ENCODE results near the gene CATSPERE. TPM values are rescaled to one million over a fixed set of nuclear protein-coding genes. Genes with fewer than 3 reads are reported as not detected.
A peak's percentile ranks its signal among the peaks of the same experiment; 100 is the strongest.

Gene CATSPERE
- total RNA-seq, 4 donors from 2014 or later: 0.98 to 3.1 (median 1.3) TPM

- 52 to 54% methylated on average over 5 of the region's 5 CpGs for WGBS, 2 donors
- no peak overlapping the region for H3K4me3 ChIP-seq
- peak overlapping the region in 1 of 4 donors; percentile 12 for H3K27ac ChIP-seq
- H3K9me3 ChIP-seq: no peaks in the 10 kb centered on the region
- H3K36me3 ChIP-seq: no peaks in the 10 kb centered on the region
- no peak for TF ChIP-seq POLR2A (IDR thresholded peaks at IDR 0.05)
- TF ChIP-seq CTCF (IDR thresholded peaks at IDR 0.05): no peak
- TF ChIP-seq EP300 (IDR thresholded peaks at IDR 0.05): no peak
- no peaks in the 10 kb centered on the region for H3K27me3 ChIP-seq
- no peak for DNase-seq (ENCODE audit: low spot score in 2 of 2)
- H3K4me1 ChIP-seq: peaks cover 5 to 55% (median 36%) of the 10 kb centered on the region in 4 donors
Measured at GRCh38 chr1:244448279-244449036, 12.6 kb upstream of the CATSPERE start.

GRCh38 chr1:244449936-244450508 lies 11.1 kb upstream of the CATSPERE start:
- Histone ChIP-seq H3K9me3 (no peaks in the 10 kb centered on the region), H3K4me1 (peaks cover 4 to 49% (median 32%) of the 10 kb centered on the region in 4 donors), H3K27ac (peak overlapping the region in 3 of 4 donors; percentile 95 to 97 (median 95)), H3K27me3 (no peaks in the 10 kb centered on the region), H3K4me3 (peak overlapping the region; percentile 59 to 96 (median 82)), H3K36me3 (no peaks in the 10 kb centered on the region)
- DNase-seq (ENCODE audit: low spot score in 2 of 2): no peak
- TF ChIP-seq CTCF (IDR thresholded peaks at IDR 0.05) (no peak), POLR2A (IDR thresholded peaks at IDR 0.05) (no peak), EP300 (IDR thresholded peaks at IDR 0.05) (no peak)
- 66 to 69% methylated on average over 8 of the region's 8 CpGs for WGBS, 2 donors

GRCh38 chr1:244450597-244451538 lies 10.2 kb upstream of the CATSPERE start:
- TF ChIP-seq CTCF (IDR thresholded peaks at IDR 0.05) (no peak), POLR2A (IDR thresholded peaks at IDR 0.05) (no peak), EP300 (IDR thresholded peaks at IDR 0.05) (no peak)
- Histone ChIP-seq H3K27ac (peak overlapping the region; percentile 63 to 97 (median 95)), H3K36me3 (no peaks in the 10 kb centered on the region), H3K4me3 (peak overlapping the region; percentile 59 to 96 (median 82)), H3K27me3 (no peaks in the 10 kb centered on the region), H3K9me3 (no peaks in the 10 kb centered on the region), H3K4me1 (peaks cover 0 to 40% (median 25%) of the 10 kb centered on the region in 4 donors)
- 0 to 1% methylated on average over 19 to 41 of the region's 41 CpGs for WGBS, 2 donors
- DNase-seq (ENCODE audit: low spot score in 2 of 2): peak in 1 of 2 donors; percentile 29

DNA sequence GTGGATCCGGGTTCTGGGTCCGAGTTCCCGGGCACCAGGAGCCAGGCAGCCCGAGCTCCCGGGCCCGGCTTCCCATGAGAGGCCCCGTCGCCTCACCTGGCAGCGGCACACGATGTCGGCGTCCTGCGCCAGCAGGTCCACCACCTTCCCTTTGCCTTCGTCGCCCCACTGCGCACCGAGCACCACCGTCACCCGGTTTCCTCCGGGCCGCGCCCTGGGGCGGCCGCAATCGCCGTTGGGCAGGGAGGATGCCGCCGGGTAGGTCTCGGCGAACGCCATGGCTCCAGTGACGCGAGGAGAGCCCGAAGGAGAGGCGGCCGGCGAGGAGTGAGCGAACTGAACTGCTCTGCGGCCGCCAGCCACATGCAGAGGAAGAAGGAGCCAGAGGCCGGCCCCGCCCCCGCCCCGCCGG lies 9.5 kb upstream of the CATSPERE start, which contains the start of gene ADSS2:
ADSS2 (minus strand) TSS at position 371 of the 412 bp plus-strand sequence; CDS start at position 279, 92 bp downstream.
- 0 to 1% methylated on average over 28 to 32 of the region's 45 CpGs for WGBS, 2 donors
- peaks cover 0 to 36% (median 20%) of the 10 kb centered on the region in 4 donors for H3K4me1 ChIP-seq

More for the DNA sequence above, 9.5 kb upstream of the CATSPERE start, which contains the start of gene ADSS2:
- no peak for TF ChIP-seq CTCF (IDR thresholded peaks at IDR 0.05)
- peak; percentile 38 to 80 for TF ChIP-seq POLR2A (IDR thresholded peaks at IDR 0.05)
- peak in 1 of 2 donors; percentile 87 for TF ChIP-seq EP300 (IDR thresholded peaks at IDR 0.05)
- Histone ChIP-seq H3K27ac (peak within 1 kb of the TSS; percentile 63 to 97 (median 95)), H3K27me3 (no peaks in the 10 kb centered on the region), H3K36me3 (no peaks in the 10 kb centered on the region), H3K4me3 (peak within 1 kb of the TSS; percentile 59 to 96 (median 82)), H3K9me3 (no peaks in the 10 kb centered on the region)
- no peak for DNase-seq (ENCODE audit: low spot score in 2 of 2)
